K562 (cell line): ENCODE results near the gene NDC1. TPM values are rescaled to one million over a fixed set of nuclear protein-coding genes. Genes with fewer than 3 reads are reported as not detected.

Source experiments
- BACH1 ChIP-seq: fragments of 200-800 bp; sonication (Bioruptor generic); IDR thresholded peaks from 2 replicates; pipeline ENCODE4 v1.6.1; 2016; ENCODE audit warnings: missing genetic modification characterization, missing compliant biosample characterization
- BDP1 ChIP-seq: IDR thresholded peaks from 3 replicates; pipeline ENCODE4 v1.6.1; 2011; ENCODE audit not compliant: insufficient read length, insufficient read depth
- BRCA1 ChIP-seq, 2 experiments: fragments of 450-650 bp in 1 of 2; sonication (generic) in 1 of 2; formaldehyde crosslinking in 1 of 2; IDR thresholded peaks; 2 replicates each; pipeline versions ENCODE4 v1.5.0 to v1.6.1; 2017 to 2020; ENCODE audit warnings: mild to moderate bottlenecking in 1 of 2, missing genetic modification reagents in 1 of 2
- CAMTA2 ChIP-seq: fragments of 250-450 bp; sonication (Bioruptor Pico); conservative IDR thresholded peaks from 2 replicates; pipeline ENCODE4 v1.5.1; 2022
- CEBPZ ChIP-seq: fragments of 150-350 bp; IDR thresholded peaks from 2 replicates; pipeline ENCODE4 v1.6.1; 2014; ENCODE audit warnings: low read depth, mild to moderate bottlenecking, low read length, borderline replicate concordance
- CREB5 ChIP-seq: fragments of 250-450 bp; sonication (Bioruptor Pico); IDR thresholded peaks from 2 replicates; pipeline ENCODE4 v1.5.0; 2020; ENCODE audit warnings: mild to moderate bottlenecking
- CTCF ChIP-seq, 3 experiments: IDR thresholded peaks in 2 of 3; conservative IDR thresholded peaks in 1 of 3; 2 replicates each; pipeline ENCODE4 v1.5.1; 2011 to 2012; ENCODE audit warnings: low read length in 3 of 3, mild to moderate bottlenecking in 3 of 3, control low read depth in 2 of 3, improper control_type of control experiment in 1 of 3, inconsistent platforms in 1 of 3, low read depth in 1 of 3, mixed read lengths in 1 of 3, moderate library complexity in 1 of 3; ENCODE audit not compliant: insufficient read depth in 2 of 3
- LARP7 ChIP-seq: fragments of 450-650 bp; IDR thresholded peaks from 2 replicates; pipeline ENCODE4 v1.6.1; 2016
- MLX ChIP-seq, 2 experiments: fragments of 450-650 bp in 1 of 2; sonication (generic) in 1 of 2; formaldehyde crosslinking; conservative IDR thresholded peaks; 2 replicates each; pipeline versions ENCODE4 v1.4.0 to v1.8.1; 2020 to 2022; ENCODE audit warnings: mild to moderate bottlenecking in 1 of 2, missing genetic modification reagents in 1 of 2
- MYC ChIP-seq, 2 experiments: fragments of 250-450 bp in 1 of 2; sonication (Bioruptor Pico) in 1 of 2; IDR thresholded peaks; 2 replicates each; pipeline versions ENCODE4 v1.5.1 to v1.6.1; 2012 to 2021; ENCODE audit warnings: low read depth in 2 of 2, borderline replicate concordance in 1 of 2, improper control_type of control experiment in 1 of 2, low read length in 1 of 2, mild to moderate bottlenecking in 1 of 2, moderate library complexity in 1 of 2
- PCBP2 ChIP-seq: fragments of 200-400 bp; formaldehyde crosslinking; IDR thresholded peaks from 2 replicates; pipeline ENCODE4 v1.6.1; 2018; ENCODE audit warnings: low read length, low read depth, mild to moderate bottlenecking, moderate library complexity; ENCODE audit not compliant: poor library complexity, severe bottlenecking
- RAD51 ChIP-seq: fragments of 450-650 bp; IDR thresholded peaks from 2 replicates; pipeline ENCODE4 v1.7.1; 2016; ENCODE audit warnings: low read depth, mild to moderate bottlenecking, borderline replicate concordance
- SLC30A9 ChIP-seq: fragments of 250-450 bp; sonication (Bioruptor Pico); IDR thresholded peaks from 2 replicates; pipeline ENCODE4 v1.8.0; 2022; ENCODE audit warnings: mild to moderate bottlenecking, moderate library complexity
- SOX6 ChIP-seq: fragments of 450-650 bp; IDR thresholded peaks from 2 replicates; pipeline ENCODE4 v1.6.1; 2014; ENCODE audit warnings: mild to moderate bottlenecking
- TAL1 ChIP-seq: fragments of 450-650 bp; IDR thresholded peaks from 2 replicates; pipeline ENCODE4 v1.6.1; 2016; ENCODE audit warnings: mild to moderate bottlenecking
- TARDBP ChIP-seq: fragments of 450-650 bp; IDR thresholded peaks from 2 replicates; pipeline ENCODE4 v1.6.1; 2016
- ZBTB1 ChIP-seq: sonication (generic); formaldehyde crosslinking; IDR thresholded peaks from 2 replicates; pipeline ENCODE4 v1.8.1; 2023; ENCODE audit warnings: missing genetic modification reagents, low read depth, mild to moderate bottlenecking, borderline replicate concordance
- ZNF764 ChIP-seq: fragments of 250-450 bp; sonication (Bioruptor Pico); IDR thresholded peaks from 2 replicates; pipeline ENCODE4 v1.4.0; 2020; ENCODE audit warnings: low read depth, mild to moderate bottlenecking, moderate library complexity
- polyA plus RNA-seq, 8 experiments: library from polyadenylated mRNA; depleted of rRNA in 4 of 8; stranded (reverse) in 5 of 8; unstranded in 3 of 8; fragments of >200 nt; fragmentation: Nextera tagmentation in 2 of 8; fragmentation: Illumina TruSeq in 1 of 8; extraction: Ambion mirVana in 2 of 8; extraction: Trizol in 1 of 8; gene quantifications; 2 replicates each; pipeline versions ENCODE4 v1.2.1 to v1.2.3, GENCODE V29; 2011 to 2014; ENCODE audit warnings: inconsistent platforms in 1 of 8, missing spikeins in 1 of 8
- total RNA-seq, 7 experiments: library from RNA; depleted of rRNA in 6 of 7; stranded (reverse); fragments of >200 nt in 6 of 7; fragmentation: Illumina TruSeq in 2 of 7; extraction: Trizol in 2 of 7; gene quantifications; 2 replicates each; pipeline versions ENCODE4 v1.2.1 to v1.2.3, GENCODE V29; 2011 to 2021; ENCODE audit warnings: low replicate concordance in 1 of 7

NDC1 gene
- total and polyA plus RNA-seq, 9 of the 15 experiments (the other 6 are each of a cell fraction or from before 2014, with no cell fraction given) = 26.9 to 102 (median 64.5) TPM

- TF ChIP-seq BRCA1 (IDR thresholded peaks at IDR 0.05) = no peak
- TF ChIP-seq BRCA1 (CRISPR knock-in tag; IDR thresholded peaks at IDR 0.05) = no peak
- TF ChIP-seq TARDBP = no peak
- TF ChIP-seq LARP7 = peak; percentile 85
- TF ChIP-seq ZNF764 (CRISPR knock-in tag) = no peak
- TF ChIP-seq RAD51 = no peak; the same call in 1 of the 2 replicates
- peak; percentile 50 for TF ChIP-seq TAL1
- TF ChIP-seq SOX6 = peak; percentile 32; the same call in 1 of the 2 replicates
- TF ChIP-seq BDP1 = no peak
- TF ChIP-seq ZBTB1 (CRISPR knock-in tag) = no peak
- TF ChIP-seq CTCF (IDR thresholded peaks at IDR 0.05 in 2 of 3, conservative IDR thresholded peaks at IDR 0.05 in 1 of 3; ENCODE audit: insufficient read depth in 2 of 3, low read depth in 1 of 3, low read length in 3 of 3) = peak; percentile 48 to 53 (median 50); a peak in 5 of 6 replicates
- peak; percentile 90; the same call in 1 of the 2 replicates for TF ChIP-seq CAMTA2 (CRISPR knock-in tag)
- no peak for TF ChIP-seq SLC30A9 (CRISPR knock-in tag)
- TF ChIP-seq CEBPZ = no peak
- TF ChIP-seq CREB5 (CRISPR knock-in tag) = no peak
- TF ChIP-seq BACH1 (tag) = no peak; the same call in 1 of the 2 replicates
- TF ChIP-seq MYC (IDR thresholded peaks at IDR 0.05; ENCODE audit: low read depth, low read length) = peak; percentile 92
- peak; percentile 90; the same call in 1 of the 2 replicates for TF ChIP-seq MYC (CRISPR knock-in tag; IDR thresholded peaks at IDR 0.05; ENCODE audit: borderline replicate concordance, low read depth)
- TF ChIP-seq PCBP2 = no peak
- TF ChIP-seq MLX (CRISPR knock-in tag; conservative IDR thresholded peaks at IDR 0.05) = 0 out of 4 replicates have a peak, but pooled peaks of 1 of the 2 experiments have one; percentile 83
Observed at GRCh38 chr1:53837924-53838653, at the start of gene NDC1 (continued).
